22Rv1 (cell line): ENCODE measurements around the gene ATP2B3.

ENCODE experiments used
- H3K27ac ChIP-seq: fragments of 450-650 bp; 2 replicates; pipeline ENCODE4 v1.5.1; 2017
- CTCF ChIP-seq: fragments of 450-650 bp; IDR thresholded peaks from 2 replicates; pipeline ENCODE4 v1.5.1; 2017; ENCODE audit warnings: mild to moderate bottlenecking
- ZFX ChIP-seq: fragments of 450-650 bp; IDR thresholded peaks from 2 replicates; pipeline ENCODE4 v1.6.1; 2017; ENCODE audit warnings: antibody characterized with exemption, borderline replicate concordance

The ATP2B3 gene

GRCh38 chrX:153509592-153509991, 7.8 kb upstream of the ATP2B3 start:
- no peak for TF ChIP-seq CTCF
- no peak for TF ChIP-seq ZFX
- H3K27ac ChIP-seq, result no peak overlapping the region

- no peak for TF ChIP-seq CTCF
- no peak for TF ChIP-seq ZFX
- H3K27ac ChIP-seq, result no peak overlapping the region
Observed at GRCh38 chrX:153510383-153510782, 7.1 kb upstream of the ATP2B3 start.

DNA sequence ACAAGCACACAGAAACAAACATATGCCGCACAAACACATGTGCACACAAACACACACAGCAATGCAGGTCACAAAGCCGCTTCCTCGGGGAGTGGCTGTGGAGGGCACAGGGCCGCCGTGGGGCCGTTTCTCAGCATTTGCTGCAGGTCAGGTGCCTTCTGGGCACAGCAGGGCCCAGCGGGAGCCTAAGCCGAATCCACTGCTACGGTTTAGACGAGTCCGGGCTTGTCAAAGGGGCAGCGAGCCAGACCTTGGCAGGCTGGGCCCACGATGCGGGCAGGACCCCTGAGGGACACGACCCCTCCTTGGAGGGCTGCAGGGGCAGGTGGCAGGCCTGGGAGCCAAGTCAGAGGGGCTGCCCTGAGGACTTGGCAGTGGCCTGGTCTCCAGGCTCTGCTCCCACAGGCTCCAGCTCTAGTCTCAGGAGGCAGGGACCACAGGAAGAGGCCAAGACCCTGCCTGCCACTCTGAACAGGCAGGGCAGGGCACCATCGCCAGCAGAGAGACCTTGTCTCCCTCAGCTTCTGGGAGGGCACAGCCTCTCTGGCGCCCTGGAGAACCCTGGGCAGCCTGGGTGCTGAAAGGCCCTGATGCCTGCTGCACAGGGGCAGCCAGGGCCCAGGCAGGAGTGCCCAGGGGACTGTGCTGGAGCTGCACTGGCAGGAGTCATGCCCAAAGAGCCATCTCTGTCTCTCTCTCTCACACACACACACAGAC, 5.5 kb upstream of the ATP2B3 start:
- TF ChIP-seq CTCF (no peak), ZFX (no peak)
- H3K27ac ChIP-seq, result no peak overlapping the region

DNA sequence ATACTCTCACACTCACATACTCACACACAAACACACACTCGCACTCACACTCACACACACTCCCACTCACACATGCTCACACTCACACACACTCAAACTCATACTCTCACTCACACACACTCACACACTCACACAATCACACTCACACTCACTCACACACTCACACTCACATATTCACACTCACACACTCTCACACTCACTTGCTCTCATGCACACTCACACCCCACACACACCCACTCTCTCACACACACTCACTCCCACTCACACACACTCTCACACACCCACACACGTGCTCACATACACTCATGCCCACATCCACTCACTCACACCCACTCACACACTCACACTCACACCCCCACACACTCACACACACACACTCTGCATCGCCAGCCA, 4.9 kb upstream of the ATP2B3 start:
- no peak for TF ChIP-seq ZFX
- no peak for TF ChIP-seq CTCF
- H3K27ac ChIP-seq, result no peak overlapping the region

GRCh38 chrX:153513265-153513664, 4.2 kb upstream of the ATP2B3 start:
- no peak overlapping the region for H3K27ac ChIP-seq
- TF ChIP-seq ZFX (no peak), CTCF (no peak)

GRCh38 chrX:153514259-153514658, 3.2 kb upstream of the ATP2B3 start:
- H3K27ac ChIP-seq, result no peak overlapping the region
- TF ChIP-seq ZFX (no peak), CTCF (no peak)

DNA sequence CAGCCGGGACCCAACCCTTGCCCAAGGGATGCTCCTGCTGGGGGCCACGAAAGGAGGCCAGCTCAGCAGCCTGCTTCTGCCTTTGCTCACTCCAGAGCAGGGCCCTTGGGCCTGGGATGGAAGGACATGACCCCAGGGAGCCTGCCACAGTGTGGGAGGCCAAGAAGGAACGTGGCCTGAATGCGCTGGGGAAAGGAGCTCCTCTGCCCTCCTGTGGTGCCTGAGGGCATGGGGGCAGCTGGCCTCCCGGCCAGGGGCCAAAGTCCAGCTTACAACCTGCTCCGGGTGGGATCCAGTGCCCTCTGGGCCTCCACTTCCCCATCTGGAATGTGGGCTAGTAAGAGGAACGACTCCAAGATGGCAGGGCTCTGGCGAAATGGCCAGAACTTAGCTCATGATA, 2.0 kb upstream of the ATP2B3 start:
- TF ChIP-seq ZFX (no peak), CTCF (no peak)
- H3K27ac ChIP-seq, result no peak overlapping the region
